OCI-M1 (cell line): ENCODE data around the gene TRPV4.

Source experiments
- DNase-seq: peaks from one replicate; lab custom pipeline; 2025; lab: John Stamatoyannopoulos, UW

TRPV4 gene

DNA sequence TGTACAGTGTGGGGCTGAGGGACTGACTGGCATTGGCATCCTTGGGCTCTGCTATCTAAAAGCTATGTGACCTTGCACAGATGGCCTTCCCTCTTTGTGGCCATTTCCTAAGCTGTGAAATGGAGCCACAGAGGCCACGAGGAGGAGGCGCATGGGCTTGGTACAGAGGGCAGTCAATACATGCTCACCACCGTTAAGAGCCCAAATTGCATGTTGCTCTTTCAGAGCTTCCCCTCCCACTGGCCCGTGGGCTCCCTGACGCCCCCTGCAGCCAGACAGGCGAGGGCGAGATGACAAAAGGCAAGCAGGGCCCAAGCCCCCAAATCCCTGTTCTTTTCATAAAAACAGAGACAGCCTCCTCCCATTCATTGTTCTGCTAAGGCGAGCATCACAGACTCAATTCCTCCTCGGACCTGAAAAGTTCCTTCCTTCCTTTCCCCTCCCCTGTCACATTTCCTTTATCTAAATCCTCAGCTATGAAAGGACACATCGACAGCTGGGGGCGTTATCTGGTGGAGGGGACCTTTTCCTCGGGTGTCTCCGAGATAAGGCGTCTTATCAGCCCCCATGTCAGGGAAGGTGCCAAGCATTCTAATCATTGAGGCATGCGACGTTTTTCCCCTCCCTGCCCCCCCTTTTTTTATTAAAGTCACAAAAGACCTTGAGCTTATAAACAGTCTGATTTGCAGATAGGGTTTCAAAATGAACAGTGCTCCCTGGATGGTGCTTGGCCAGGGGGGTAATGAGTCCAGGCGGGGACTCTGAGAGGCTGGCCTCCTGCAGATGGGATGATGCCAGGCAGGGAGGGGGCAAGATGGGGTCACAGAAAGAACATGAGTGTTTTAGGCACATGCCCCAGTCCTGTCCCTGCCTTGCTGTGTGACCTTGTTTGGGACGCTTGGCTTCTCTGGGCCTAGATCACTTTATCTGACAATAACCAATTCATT is 93.2 kb downstream of the TRPV4 start:
- DNase-seq, result peak; percentile 82

DNA sequence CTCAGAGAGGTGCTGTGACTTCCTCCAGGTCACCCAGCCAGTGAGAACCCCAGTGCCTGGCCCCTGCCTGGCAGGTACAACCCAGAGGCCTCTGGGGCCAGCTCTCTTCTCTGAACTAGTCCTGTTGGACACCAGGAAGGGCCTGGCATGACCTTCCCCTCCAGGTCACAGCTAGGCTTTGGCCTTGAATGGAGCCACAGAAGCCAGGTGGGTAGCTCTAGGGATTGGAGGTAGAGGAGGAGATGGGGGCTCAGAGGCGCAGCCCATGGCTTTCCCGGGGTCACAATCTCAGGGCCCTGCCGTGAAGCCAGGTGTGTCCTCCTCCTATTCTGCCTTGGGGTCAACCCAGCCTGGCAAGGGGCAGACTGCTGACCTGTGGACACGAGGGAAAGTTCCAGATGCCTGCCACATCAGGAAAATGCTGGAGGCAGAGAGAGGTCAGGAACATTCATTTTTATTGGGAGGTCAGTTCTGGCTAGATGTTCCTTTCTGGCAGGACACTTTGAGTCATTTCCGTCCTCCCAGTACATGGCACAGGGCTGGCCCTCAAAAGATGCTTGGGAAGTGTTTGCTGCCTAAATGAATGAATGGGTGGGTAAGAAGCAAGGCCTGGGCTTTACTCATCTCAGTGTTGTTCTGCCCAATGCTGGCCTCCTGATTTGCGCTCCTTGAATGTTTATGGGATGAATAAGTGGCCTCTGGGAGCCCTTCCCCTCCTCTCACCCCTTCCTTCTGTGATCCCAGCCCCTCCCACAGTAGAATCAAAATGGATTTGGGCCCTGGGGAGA is 94.1 kb downstream of the TRPV4 start:
- DNase-seq, result no peak

DNA sequence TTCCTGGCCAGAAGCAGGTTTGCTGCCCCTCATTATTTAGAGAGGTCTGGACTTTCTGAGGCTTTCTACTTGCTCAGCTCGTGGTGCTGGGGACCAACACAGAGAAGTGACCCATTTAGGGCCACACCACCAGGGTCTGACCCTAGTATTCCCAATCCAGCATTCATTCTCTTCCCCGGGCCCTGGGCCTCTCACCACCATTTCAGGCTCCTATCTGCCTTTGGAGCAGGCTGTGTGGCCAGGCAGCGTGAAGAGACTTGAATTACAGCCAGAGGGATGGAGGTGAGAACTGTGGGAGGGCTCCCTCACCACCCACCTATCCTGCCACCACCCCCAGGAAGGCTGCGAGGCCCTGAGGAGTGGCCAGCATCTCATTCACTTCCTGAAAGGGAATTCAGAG is 95.0 kb downstream of the TRPV4 start:
- DNase-seq, result no peak

DNA sequence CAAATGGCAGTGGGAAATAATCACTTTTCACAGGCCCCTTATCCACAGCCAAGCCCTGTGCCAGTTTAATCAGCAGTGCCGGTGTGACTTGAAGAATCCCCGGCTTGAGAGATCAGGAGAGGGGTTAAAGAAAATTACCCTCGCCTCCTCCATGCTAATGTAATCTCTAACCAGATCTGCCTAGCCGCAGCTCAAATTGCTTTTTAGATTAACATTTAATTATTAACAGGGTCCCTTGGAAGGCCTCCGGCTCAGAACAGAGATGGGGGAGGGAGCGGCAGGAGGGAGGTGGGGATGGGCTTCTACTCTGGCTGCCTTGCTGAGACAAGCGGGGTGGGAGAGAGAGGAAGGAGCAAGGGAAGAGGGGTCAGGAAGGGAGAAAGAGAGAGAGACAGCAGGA is 95.6 kb downstream of the TRPV4 start:
- no peak for DNase-seq

DNA sequence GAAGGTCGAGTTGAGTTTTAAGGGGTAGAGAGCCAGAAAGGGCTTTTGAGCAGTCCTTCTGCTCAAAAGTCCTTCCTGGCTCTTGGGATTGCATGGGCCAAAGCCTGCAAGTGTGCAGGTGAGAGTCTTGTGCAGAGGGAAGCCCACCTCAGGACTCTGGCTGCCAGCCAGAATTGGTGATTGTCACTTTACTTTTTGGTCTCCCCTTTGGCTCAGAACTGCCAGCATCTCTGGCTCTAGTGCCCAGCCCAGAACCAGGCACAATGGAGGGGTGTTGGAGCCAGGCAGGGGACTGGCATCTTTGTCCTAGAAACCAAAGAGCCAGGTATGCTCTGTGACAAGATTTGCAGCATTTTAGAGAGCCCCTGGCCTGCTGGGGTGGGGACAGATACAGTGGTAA is 96.1 kb downstream of the TRPV4 start:
- DNase-seq, result no peak

DNA sequence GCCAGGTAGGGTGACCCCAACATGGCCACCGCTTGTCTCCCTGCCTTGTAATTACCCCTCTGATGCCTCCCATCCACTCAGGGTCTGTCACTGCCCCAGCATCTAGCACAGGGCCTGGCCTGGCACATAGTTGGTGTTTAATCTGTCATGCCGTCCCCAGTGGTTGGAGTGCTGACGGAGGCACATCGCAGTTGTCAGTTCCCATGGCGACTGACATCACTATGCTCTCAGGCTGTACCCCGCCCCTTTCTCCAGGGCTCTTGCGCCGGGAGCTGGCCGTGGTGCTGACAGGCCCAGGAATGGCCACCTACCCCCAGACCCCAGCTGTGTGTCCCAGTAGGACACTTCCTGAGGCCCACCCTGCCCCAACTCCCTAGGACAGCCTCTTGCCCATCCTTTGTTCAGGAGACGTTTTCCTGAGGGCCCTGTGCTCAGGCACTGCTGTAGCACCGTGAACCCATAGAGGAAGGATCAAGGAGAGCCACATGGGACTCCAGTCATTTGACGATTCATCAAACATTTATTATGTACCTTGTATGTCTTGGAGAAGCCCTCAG is 96.6 kb downstream of the TRPV4 start:
- DNase-seq, result peak; percentile 59

DNA sequence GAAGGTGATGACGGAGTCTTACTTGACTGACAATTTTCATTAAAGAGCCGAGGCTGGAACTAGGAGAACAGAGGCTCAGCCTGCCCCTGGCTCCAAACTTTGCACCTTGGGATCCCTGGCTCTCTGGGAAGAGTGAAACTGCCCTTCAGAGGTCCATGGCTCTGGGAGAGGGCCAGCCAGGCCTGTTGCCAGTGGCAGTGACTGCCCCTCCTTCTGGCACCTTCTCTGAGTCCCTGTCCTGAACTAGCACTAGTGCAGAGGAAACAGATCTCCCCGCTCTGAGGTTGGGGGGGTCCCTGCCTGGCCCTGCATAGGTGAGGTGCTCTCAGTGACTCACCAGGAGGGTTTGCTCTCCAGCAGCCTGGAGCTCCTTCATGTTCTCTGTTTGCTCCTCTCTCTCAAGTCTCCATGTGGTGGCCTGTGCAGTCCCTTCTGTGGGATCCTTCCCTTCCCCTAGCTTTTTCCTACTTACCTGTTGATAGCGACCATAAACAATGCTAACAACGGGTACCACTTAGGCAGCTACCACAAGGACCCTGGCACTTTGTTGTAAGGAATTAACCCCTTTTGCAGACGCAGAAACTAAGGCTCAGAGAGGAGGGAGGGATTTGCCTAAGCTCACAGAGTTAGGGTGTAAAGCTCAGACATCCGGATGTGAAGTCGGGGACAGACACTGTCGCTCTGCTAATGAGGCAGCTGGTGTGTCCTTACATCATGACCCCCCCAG is 97.2 kb downstream of the TRPV4 start:
- DNase-seq, result no peak

DNA sequence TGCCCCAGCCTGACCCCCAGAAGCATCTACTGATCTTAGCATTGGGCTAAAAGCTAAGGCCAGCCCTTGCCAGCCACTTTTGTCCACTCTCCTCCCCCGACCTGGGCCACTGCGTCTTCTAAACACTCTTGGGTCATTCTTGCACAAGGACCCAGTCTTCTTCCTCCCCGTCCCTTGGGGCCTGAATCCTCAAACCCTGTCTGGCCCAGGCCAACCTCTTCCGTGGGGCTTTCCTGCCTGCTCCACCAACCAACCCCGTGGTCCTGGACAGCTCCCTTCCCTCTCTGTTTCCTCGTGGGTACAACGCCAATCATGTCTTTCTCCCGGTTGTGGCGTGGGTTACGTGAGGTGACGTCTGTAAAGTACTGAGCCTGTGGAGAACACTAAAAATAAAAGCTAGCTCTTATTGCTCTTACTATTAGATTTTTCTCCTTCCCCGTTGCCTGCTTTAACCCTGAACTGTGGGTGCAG is 98.1 kb downstream of the TRPV4 start:
- DNase-seq, result no peak

DNA sequence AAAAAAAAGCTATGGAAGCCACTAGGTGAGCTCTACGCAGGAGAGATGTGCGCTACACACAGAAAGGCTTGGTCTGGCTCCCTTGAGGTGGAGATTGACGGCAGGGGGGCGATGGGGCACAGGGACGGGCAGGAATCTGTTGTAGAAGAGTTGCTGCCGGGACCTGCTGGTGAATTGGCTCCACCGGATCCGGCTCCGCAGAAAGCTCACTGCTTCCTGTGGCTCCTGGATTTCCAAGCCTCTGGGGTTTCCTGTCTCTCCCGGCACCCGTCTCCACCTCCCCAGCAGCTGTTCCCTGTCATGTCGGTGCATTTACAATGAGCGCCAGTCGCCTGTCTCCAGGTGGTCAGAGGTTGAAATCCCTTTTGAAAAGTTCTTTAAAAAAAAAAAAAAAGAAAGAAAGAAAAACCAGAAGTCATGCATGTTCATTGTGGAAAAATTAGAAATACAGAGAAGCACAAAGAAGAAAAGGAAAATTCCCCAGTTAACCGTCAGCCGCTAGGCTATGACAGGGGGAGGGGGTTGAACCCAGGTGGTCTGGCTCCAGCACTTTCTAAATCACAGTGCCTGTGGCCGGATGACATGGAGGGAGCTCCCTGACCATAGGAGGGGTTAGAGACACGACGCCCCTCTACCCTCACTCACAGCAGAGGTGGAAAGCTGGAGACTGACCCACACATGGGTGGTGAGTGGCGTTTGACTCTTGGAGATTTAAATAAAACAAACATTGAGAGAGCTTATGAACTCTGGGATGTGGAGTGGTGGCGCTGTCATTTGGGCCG is 98.8 kb downstream of the TRPV4 start:
- DNase-seq, result no peak
